ENCODE results near the gene RUVBL2.

RUVBL2 gene

GRCh38 chr19:48989701-48990291 lies 3.9 kb upstream of the RUVBL2 start:
- no peak for DNase-seq

- no peak for DNase-seq
These were observed 3.3 kb upstream of the RUVBL2 start for GRCh38 chr19:48990400-48990799.

- DNase-seq, result no peak
These were observed 2.6 kb upstream of the RUVBL2 start for GRCh38 chr19:48991011-48991609.

- DNase-seq, result no peak
These were observed 1.7 kb upstream of the RUVBL2 start for GRCh38 chr19:48991873-48992580.

- no peak for DNase-seq
These were observed 1.0 kb upstream of the RUVBL2 start for GRCh38 chr19:48992581-48993174.

- DNase-seq, result no peak
These were observed 324 bp downstream of the RUVBL2 start for GRCh38 chr19:48994035-48994386.

GRCh38 chr19:48997972-48998371 lies 4.3 kb downstream of the RUVBL2 start:
- no peak for DNase-seq

- no peak for DNase-seq
These were observed 6.0 kb downstream of the RUVBL2 start for GRCh38 chr19:48999481-49000325.

GRCh38 chr19:49004133-49004532 lies 10.4 kb downstream of the RUVBL2 start:
- no peak for DNase-seq

GRCh38 chr19:49004964-49005614 lies 11.4 kb downstream of the RUVBL2 start:
- no peak for DNase-seq

- no peak for DNase-seq
These were observed 13.2 kb downstream of the RUVBL2 start for GRCh38 chr19:49006905-49007304.

GRCh38 chr19:49009828-49010227 lies 16.1 kb downstream of the RUVBL2 start:
- DNase-seq, result no peak

- DNase-seq, result no peak
These were observed 16.8 kb downstream of the RUVBL2 start for GRCh38 chr19:49010453-49010852.

- DNase-seq, result no peak
These were observed 17.5 kb downstream of the RUVBL2 start for GRCh38 chr19:49011194-49011593.

GRCh38 chr19:49014123-49014869 lies 20.6 kb downstream of the RUVBL2 start:
- DNase-seq, result no peak

- no peak for DNase-seq
These were observed 21.2 kb downstream of the RUVBL2 start for GRCh38 chr19:49014870-49015255.

- no peak for DNase-seq
These were observed 22.6 kb downstream of the RUVBL2 start for GRCh38 chr19:49016067-49016839.

GRCh38 chr19:49017041-49017665 lies 23.5 kb downstream of the RUVBL2 start, which contains the start of gene LHB:
Gene LHB, minus strand, starts transcription at chr19:49017091. Its CDS starts 10 bp downstream, at chr19:49017081.
- no peak for DNase-seq

- no peak for DNase-seq
These were observed 24.1 kb downstream of the RUVBL2 start for GRCh38 chr19:49017666-49018351.
